HL-60 (cell line): ENCODE data around the gene IMPA2.

Experiments
- DNase-seq, 2 experiments: peaks; one replicate each; pipeline ENCODE4 v3.0.0-alpha.2; 2010 to 2020; ENCODE audit warnings: low read depth in 1 of 2, low spot score in 1 of 2
- H3K27ac ChIP-seq: fragments of 250-450 bp; sonication (Bioruptor Pico); replicated peaks from 2 replicates; pipeline ENCODE4 v1.5.1; 2020; ENCODE audit warnings: mild to moderate bottlenecking, moderate library complexity
- H3K27me3 ChIP-seq: fragments of 250-450 bp; sonication (Bioruptor Pico); 2 replicates; pipeline ENCODE4 v1.5.1; 2021; ENCODE audit warnings: mild to moderate bottlenecking, moderate library complexity; ENCODE audit not compliant: insufficient read depth, poor library complexity, severe bottlenecking
- H3K4me3 ChIP-seq: replicated peaks from 2 replicates; pipeline ENCODE4 v1.5.1; 2011; ENCODE audit warnings: mild to moderate bottlenecking, control low read depth, low read length; ENCODE audit not compliant: insufficient read depth
- GABPA ChIP-seq: IDR thresholded peaks from 2 replicates; pipeline ENCODE4 v1.6.1; 2012; ENCODE audit warnings: low read depth
- POLR2AphosphoS5 ChIP-seq: IDR thresholded peaks from 2 replicates; pipeline ENCODE4 v1.6.1; 2012; ENCODE audit warnings: low read depth
- REST ChIP-seq: IDR thresholded peaks from 2 replicates; pipeline ENCODE4 v1.6.1; 2012; ENCODE audit warnings: low read depth; ENCODE audit not compliant: insufficient replicate concordance
- SPI1 ChIP-seq: IDR thresholded peaks from 2 replicates; pipeline ENCODE4 v1.6.1; 2012; ENCODE audit warnings: low read depth, mild to moderate bottlenecking, borderline replicate concordance
- TF ChIP-seq, protein P1 (sequence below): IDR thresholded peaks from one replicate; pipeline ENCODE4 v1.5.1; 2011; ENCODE audit warnings: low read length, control low read depth, inconsistent platforms; ENCODE audit not compliant: insufficient read depth

The IMPA2 gene

DNA sequence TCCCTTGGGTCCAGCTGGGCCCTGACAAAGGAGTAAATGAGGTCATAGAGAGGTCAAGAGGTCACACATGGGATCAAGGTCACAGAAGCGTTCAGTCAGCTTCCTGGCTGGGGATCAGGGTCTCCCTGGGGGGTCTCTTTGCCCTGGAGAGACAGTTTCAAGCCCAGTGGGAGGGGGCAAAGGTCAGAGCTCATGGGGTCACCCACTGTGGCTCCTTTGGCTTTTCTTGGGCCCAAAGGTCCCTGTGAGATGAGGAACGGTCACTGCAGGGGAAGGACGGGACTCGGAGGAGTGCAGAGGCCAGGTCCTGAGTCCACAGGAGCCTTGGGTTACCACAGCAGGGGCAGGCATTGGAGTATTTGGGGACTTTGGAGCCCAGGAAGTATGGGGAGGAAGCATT is 81.7 kb downstream of the IMPA2 start:
- Histone ChIP-seq H3K27ac (no peak overlapping the region), H3K27me3 (no peaks in the 10 kb centered on the region), H3K4me3 (no peak overlapping the region)
- TF ChIP-seq SPI1: no peak
- DNase-seq: no peak

DNA sequence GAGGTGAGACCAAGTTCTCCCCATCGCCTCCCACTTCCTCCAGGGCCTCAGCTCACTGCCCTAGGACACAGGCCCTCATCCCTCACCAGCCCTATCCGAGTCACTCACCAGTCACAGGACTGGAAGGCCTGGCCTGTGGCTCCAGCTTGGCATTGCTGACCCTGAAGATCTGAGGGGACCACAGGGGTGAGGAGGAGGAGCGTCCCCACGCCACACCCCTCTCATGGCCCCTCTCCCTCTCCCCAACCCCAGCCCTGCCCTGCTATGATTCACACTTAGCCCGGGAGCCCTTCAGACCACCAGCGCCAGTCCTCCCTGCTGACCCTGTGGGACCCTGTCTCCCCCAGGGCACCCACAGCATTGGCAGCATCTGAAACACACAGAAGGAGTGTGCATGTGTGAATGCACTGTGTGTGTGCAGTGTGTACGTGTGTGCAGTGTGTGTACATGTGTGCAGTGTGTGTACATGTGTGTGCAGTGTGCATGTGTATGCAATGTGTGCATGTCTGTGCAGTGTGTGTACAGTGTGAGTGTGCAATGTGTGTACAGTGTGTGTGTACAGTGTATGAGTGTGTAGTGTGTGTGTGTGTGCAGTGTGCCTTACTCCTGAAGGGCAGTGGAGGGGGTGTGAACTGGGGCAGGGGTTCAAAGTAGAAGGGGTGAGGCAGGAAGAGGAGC is 82.9 kb downstream of the IMPA2 start:
- DNase-seq: no peak
- H3K4me3 ChIP-seq: no peak overlapping the region
- TF ChIP-seq GABPA: no peak
- TF ChIP-seq, protein P1, sequence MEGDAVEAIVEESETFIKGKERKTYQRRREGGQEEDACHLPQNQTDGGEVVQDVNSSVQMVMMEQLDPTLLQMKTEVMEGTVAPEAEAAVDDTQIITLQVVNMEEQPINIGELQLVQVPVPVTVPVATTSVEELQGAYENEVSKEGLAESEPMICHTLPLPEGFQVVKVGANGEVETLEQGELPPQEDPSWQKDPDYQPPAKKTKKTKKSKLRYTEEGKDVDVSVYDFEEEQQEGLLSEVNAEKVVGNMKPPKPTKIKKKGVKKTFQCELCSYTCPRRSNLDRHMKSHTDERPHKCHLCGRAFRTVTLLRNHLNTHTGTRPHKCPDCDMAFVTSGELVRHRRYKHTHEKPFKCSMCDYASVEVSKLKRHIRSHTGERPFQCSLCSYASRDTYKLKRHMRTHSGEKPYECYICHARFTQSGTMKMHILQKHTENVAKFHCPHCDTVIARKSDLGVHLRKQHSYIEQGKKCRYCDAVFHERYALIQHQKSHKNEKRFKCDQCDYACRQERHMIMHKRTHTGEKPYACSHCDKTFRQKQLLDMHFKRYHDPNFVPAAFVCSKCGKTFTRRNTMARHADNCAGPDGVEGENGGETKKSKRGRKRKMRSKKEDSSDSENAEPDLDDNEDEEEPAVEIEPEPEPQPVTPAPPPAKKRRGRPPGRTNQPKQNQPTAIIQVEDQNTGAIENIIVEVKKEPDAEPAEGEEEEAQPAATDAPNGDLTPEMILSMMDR: no peak
- TF ChIP-seq POLR2AphosphoS5: no peak
- TF ChIP-seq SPI1: no peak
- no peak for TF ChIP-seq REST
- H3K27ac ChIP-seq: no peak overlapping the region
- no peaks in the 10 kb centered on the region for H3K27me3 ChIP-seq

- Histone ChIP-seq H3K27ac (no peak overlapping the region), H3K27me3 (no peaks in the 10 kb centered on the region), H3K4me3 (no peak overlapping the region)
- no peak for DNase-seq
- TF ChIP-seq, protein P1: no peak
- TF ChIP-seq POLR2AphosphoS5 (no peak), GABPA (no peak), REST (no peak), SPI1 (no peak)
These were observed 84.1 kb downstream of the IMPA2 start for GRCh38 chr18:12065397-12065796.

DNA sequence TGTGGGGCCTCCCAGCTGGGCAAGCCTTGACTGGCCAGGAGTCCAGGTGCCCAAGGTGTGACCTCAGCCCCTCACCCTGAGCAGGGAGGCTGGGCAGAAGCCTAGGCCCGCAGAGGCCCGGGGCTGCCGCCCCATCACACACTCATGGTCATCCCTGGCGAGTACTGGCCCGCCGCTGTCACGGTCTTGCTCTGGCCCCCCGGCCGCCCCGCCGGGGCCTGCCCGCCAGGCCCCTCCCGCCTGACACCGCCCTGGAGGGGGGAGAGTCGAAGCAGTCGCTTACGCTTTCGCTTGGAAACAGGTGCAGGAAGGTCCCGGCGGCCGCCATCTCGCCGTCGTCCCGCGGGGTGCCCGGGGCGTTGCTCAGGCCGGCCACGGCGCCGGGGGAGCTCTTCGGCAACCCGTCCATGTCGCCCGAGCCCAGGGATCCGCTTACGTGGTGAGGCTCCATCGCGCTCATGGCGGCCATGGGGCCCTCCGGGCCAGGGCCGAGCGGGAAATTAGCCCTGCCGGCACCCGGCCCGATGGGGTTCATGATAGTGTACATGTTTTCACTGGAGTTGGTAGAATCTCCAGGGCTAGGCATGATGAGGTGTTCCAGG is 85.7 kb downstream of the IMPA2 start:
- TF ChIP-seq, protein P1: no peak
- no peak for TF ChIP-seq SPI1
- no peak for TF ChIP-seq GABPA
- TF ChIP-seq REST: no peak
- no peak for TF ChIP-seq POLR2AphosphoS5
- Histone ChIP-seq H3K27ac (no peak overlapping the region), H3K27me3 (peaks cover under 1% of the 10 kb centered on the region), H3K4me3 (no peak overlapping the region)
- DNase-seq: no peak
